ENCODE results near the gene C8G.

GRCh38 chr9:136964833-136965422 lies 19.9 kb downstream of the C8G start:
- TF ChIP-seq CTCF (IDR thresholded peaks at IDR 0.05 in 2 of 3, conservative IDR thresholded peaks at IDR 0.05 in 1 of 3; ENCODE audit: insufficient read depth in 2 of 3, low read depth in 1 of 3, low read length in 3 of 3): no peak
- no peak for TF ChIP-seq FOXM1 (IDR thresholded peaks at IDR 0.05; ENCODE audit: low read depth)
- TF ChIP-seq FOXM1 (CRISPR knock-in tag; IDR thresholded peaks at IDR 0.05; ENCODE audit: low read depth): no peak
- no peak for TF ChIP-seq FOS (IDR thresholded peaks at IDR 0.05; ENCODE audit: extremely low read depth, insufficient read length)
- TF ChIP-seq FOXP4 (CRISPR knock-in tag; IDR thresholded peaks at IDR 0.05; ENCODE audit: borderline replicate concordance): no peak
- no peak for TF ChIP-seq PREB (CRISPR knock-in tag; IDR thresholded peaks at IDR 0.05)
- no peak for TF ChIP-seq ARID4B (CRISPR knock-in tag; IDR thresholded peaks at IDR 0.05)
- no peak for TF ChIP-seq THAP12 (CRISPR knock-in tag; IDR thresholded peaks at IDR 0.05)
- no peak for TF ChIP-seq GTF2F1 (IDR thresholded peaks at IDR 0.05; ENCODE audit: low read depth, low read length)
- TF ChIP-seq NCOA4 (IDR thresholded peaks at IDR 0.05; ENCODE audit: partially characterized antibody): no peak
- no peak for TF ChIP-seq POLR2B (IDR thresholded peaks at IDR 0.05; ENCODE audit: low read depth, partially characterized antibody)
